ENCODE measurements around the gene GLIPR1L2. TPM values are rescaled to one million over a fixed set of nuclear protein-coding genes. Genes with fewer than 3 reads are reported as not detected.

GLIPR1L2 gene
- total RNA-seq, 2 experiments from 2014 or later = 0.44 to 0.56 TPM

GRCh38 chr12:75428767-75429166, 37.9 kb downstream of the GLIPR1L2 start:
- intact Hi-C loops (cut with DNase I, micrococcal nuclease) = no loop called here
- Histone ChIP-seq H3K27ac (ENCODE audit: low read depth in 1 of 2, low read length in 2 of 2) (no peak overlapping the region), H3K36me3 (ENCODE audit: insufficient read depth, low read length) (no peaks in the 10 kb centered on the region), H3K4me1 (ENCODE audit: insufficient read depth, low read length) (no peaks in the 10 kb centered on the region), H3K9me3 (ENCODE audit: control insufficient read depth in 1 of 2, insufficient read depth in 1 of 2, low read length in 2 of 2) (peaks cover 9 to 17% of the 10 kb centered on the region in 2 experiments), H3K27me3 (ENCODE audit: control insufficient read depth in 1 of 2, insufficient read depth in 2 of 2, low read length in 2 of 2) (no peaks in the 10 kb centered on the region), H3K4me3 (ENCODE audit: low read length) (no peak overlapping the region)
- no peaks in the 10 kb centered on the region for H3K4me1 Mint-ChIP-seq (ENCODE audit: low read depth)
- no peak for ATAC-seq (ENCODE audit: poor library complexity)
- no peak for TF ChIP-seq CTCF (IDR thresholded peaks at IDR 0.05)
- CTCF ChIA-PET = no interaction called here
- no peak for DNase-seq
- peaks cover 11% of the 10 kb centered on the region for H3K9me3 Mint-ChIP-seq
- no peak overlapping the region for H3K4me3 Mint-ChIP-seq
- H3K36me3 Mint-ChIP-seq (ENCODE audit: low read depth) = peaks cover 12% of the 10 kb centered on the region
- H3K27ac Mint-ChIP-seq = no peak overlapping the region
- no peaks in the 10 kb centered on the region for H3K27me3 Mint-ChIP-seq
- POLR2A ChIA-PET = interaction anchor here (1.6 kb wide), 1 partner anchor 38 kb away, joined by 3 read pairs; the partner anchor contains the start of gene GLIPR1L2

DNA sequence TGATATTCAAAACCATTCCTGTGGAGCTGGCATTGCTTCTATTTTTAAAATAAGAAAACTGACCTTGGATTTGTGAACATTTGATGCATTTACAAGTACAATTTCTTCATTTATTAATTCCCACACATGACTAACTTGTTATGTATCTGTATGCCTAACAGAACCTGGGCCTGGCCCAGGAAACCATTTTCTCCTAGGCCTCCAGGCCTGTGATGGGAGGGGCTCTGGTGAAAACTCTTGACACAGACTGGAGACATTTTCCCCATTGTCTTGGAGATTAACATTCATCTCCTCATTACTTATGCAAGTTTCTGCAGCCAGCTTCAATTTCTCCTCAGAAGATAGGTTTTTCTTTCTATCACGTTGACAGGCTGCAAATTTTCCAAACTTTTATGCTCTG, 42.0 kb downstream of the GLIPR1L2 start:
- CTCF ChIA-PET = no interaction called here
- peaks cover 4% of the 10 kb centered on the region for H3K9me3 Mint-ChIP-seq
- peaks cover 5% of the 10 kb centered on the region for H3K4me1 Mint-ChIP-seq (ENCODE audit: low read depth)

GRCh38 chr12:75437564-75437963, 46.7 kb downstream of the GLIPR1L2 start:
- ChIA-PET POLR2A (interaction anchor here (0.6 to 2.7 kb wide), 5 partner anchors 43 to 74 kb away, joined by 3 to 15 read pairs (median 3); partner anchors contain the start of genes GLIPR1, GLIPR1L2 and KRR1), CTCF (interaction anchor here (1.0 to 2.3 kb wide), 11 partner anchors 9 to 103 kb away, joined by 3 to 15 read pairs (median 5); partner anchors contain the start of genes GLIPR1, GLIPR1L1 and GLIPR1L2)
- intact Hi-C loops (cut with DNase I, micrococcal nuclease) = loop anchor here (1.0 to 5.0 kb wide), 3 partner anchors 45 to 68 kb away; partner anchors contain the start of gene GLIPR1 (in 1 of the 2)
- no peaks in the 10 kb centered on the region for H3K9me3 Mint-ChIP-seq
- Histone ChIP-seq H3K27ac (ENCODE audit: low read depth in 1 of 2, low read length in 2 of 2) (no peak overlapping the region), H3K4me3 (ENCODE audit: low read length) (no peak overlapping the region), H3K27me3 (ENCODE audit: control insufficient read depth in 1 of 2, insufficient read depth in 2 of 2, low read length in 2 of 2) (no peaks in the 10 kb centered on the region), H3K36me3 (ENCODE audit: insufficient read depth, low read length) (no peaks in the 10 kb centered on the region), H3K9me3 (ENCODE audit: control insufficient read depth in 1 of 2, insufficient read depth in 1 of 2, low read length in 2 of 2) (peaks cover 0 to 4% of the 10 kb centered on the region in 2 experiments), H3K4me1 (ENCODE audit: insufficient read depth, low read length) (peaks cover 13% of the 10 kb centered on the region)
- H3K4me1 Mint-ChIP-seq (ENCODE audit: low read depth) = peaks cover 15% of the 10 kb centered on the region
- ATAC-seq (ENCODE audit: poor library complexity) (peak; percentile 78), DNase-seq (peak in 5 of 14 experiments; percentile 6 to 79 (median 63))
- no peaks in the 10 kb centered on the region for H3K36me3 Mint-ChIP-seq (ENCODE audit: low read depth)
- peak; percentile 40 for TF ChIP-seq CTCF (IDR thresholded peaks at IDR 0.05)
- H3K4me3 Mint-ChIP-seq = no peak overlapping the region
- H3K27me3 Mint-ChIP-seq = peaks cover 14% of the 10 kb centered on the region
- no peak overlapping the region for H3K27ac Mint-ChIP-seq

More for the DNA sequence above, 42.0 kb downstream of the GLIPR1L2 start:
- POLR2A ChIA-PET = interaction anchor here (0.8 kb wide), 1 partner anchor 78 kb away, joined by 3 read pairs; no protein-coding TSS in a partner anchor
- H3K27me3 Mint-ChIP-seq = peaks cover 4% of the 10 kb centered on the region
- Histone ChIP-seq H3K9me3 (ENCODE audit: control insufficient read depth in 1 of 2, insufficient read depth in 1 of 2, low read length in 2 of 2) (peaks cover 9 to 12% of the 10 kb centered on the region in 2 experiments), H3K4me3 (ENCODE audit: low read length) (no peak overlapping the region), H3K36me3 (ENCODE audit: insufficient read depth, low read length) (no peaks in the 10 kb centered on the region), H3K27ac (ENCODE audit: low read depth in 1 of 2, low read length in 2 of 2) (no peak overlapping the region), H3K27me3 (ENCODE audit: control insufficient read depth in 1 of 2, insufficient read depth in 2 of 2, low read length in 2 of 2) (no peaks in the 10 kb centered on the region), H3K4me1 (ENCODE audit: insufficient read depth, low read length) (peaks cover 5% of the 10 kb centered on the region)
- no peak overlapping the region for H3K27ac Mint-ChIP-seq
- no peak overlapping the region for H3K4me3 Mint-ChIP-seq
- peaks cover 7% of the 10 kb centered on the region for H3K36me3 Mint-ChIP-seq (ENCODE audit: low read depth)
- DNase-seq (no peak), ATAC-seq (ENCODE audit: poor library complexity) (no peak)
- TF ChIP-seq CTCF (IDR thresholded peaks at IDR 0.05) = no peak
- intact Hi-C loops (cut with DNase I, micrococcal nuclease) = no loop called here
